ENCODE measurements around the gene CATSPERD. TPM values are rescaled to one million over a fixed set of nuclear protein-coding genes. Genes with fewer than 3 reads are reported as not detected.

The CATSPERD gene
- total RNA-seq, 2 donors from 2014 or later: 0.41 TPM; not detected in 1

GRCh38 chr19:5711025-5711424 is 9.4 kb upstream of the CATSPERD start:
- Histone ChIP-seq H3K36me3 (peaks cover 48% of the 10 kb centered on the region), H3K4me1 (ENCODE audit: control insufficient read depth in 1 of 2, low read depth in 2 of 2) (no peaks in the 10 kb centered on the region), H3K9me3 (no peaks in the 10 kb centered on the region), H3K4me3 (no peak overlapping the region), H3K27ac (no peak overlapping the region), H3K27me3 (replicated peaks; ENCODE audit: insufficient read depth) (no peaks in the 10 kb centered on the region)
- no peak for ATAC-seq (ENCODE audit: insufficient number of reproducible peaks, low FRiP score, low read depth)
- TF ChIP-seq CTCF (IDR thresholded peaks at IDR 0.05): no peak
- DNase-seq (ENCODE audit: low spot score): no peak

- no peak for ATAC-seq (ENCODE audit: insufficient number of reproducible peaks, low FRiP score, low read depth)
- peaks cover 42% of the 10 kb centered on the region for H3K36me3 ChIP-seq
- H3K27ac ChIP-seq: no peak overlapping the region
- H3K27me3 ChIP-seq (replicated peaks; ENCODE audit: insufficient read depth): no peaks in the 10 kb centered on the region
- no peaks in the 10 kb centered on the region for H3K9me3 ChIP-seq
- H3K4me3 ChIP-seq: no peak overlapping the region
- no peaks in the 10 kb centered on the region for H3K4me1 ChIP-seq (ENCODE audit: control insufficient read depth in 1 of 2, low read depth in 2 of 2)
- TF ChIP-seq CTCF (IDR thresholded peaks at IDR 0.05): no peak
- no peak for DNase-seq (ENCODE audit: low spot score)
These were observed 8.7 kb upstream of the CATSPERD start for GRCh38 chr19:5711713-5712161.

GRCh38 chr19:5713228-5713627 is 7.2 kb upstream of the CATSPERD start:
- Histone ChIP-seq H3K27me3 (replicated peaks; ENCODE audit: insufficient read depth) (no peaks in the 10 kb centered on the region), H3K4me1 (ENCODE audit: control insufficient read depth in 1 of 2, low read depth in 2 of 2) (peaks cover 3 to 5% of the 10 kb centered on the region in 2 donors), H3K27ac (no peak overlapping the region), H3K4me3 (no peak overlapping the region), H3K36me3 (peaks cover 30% of the 10 kb centered on the region), H3K9me3 (no peaks in the 10 kb centered on the region)
- no peak for DNase-seq (ENCODE audit: low spot score)
- no peak for ATAC-seq (ENCODE audit: insufficient number of reproducible peaks, low FRiP score, low read depth)
- no peak for TF ChIP-seq CTCF (IDR thresholded peaks at IDR 0.05)

GRCh38 chr19:5714816-5715215 is 5.6 kb upstream of the CATSPERD start:
- DNase-seq (ENCODE audit: low spot score) (no peak), ATAC-seq (ENCODE audit: insufficient number of reproducible peaks, low FRiP score, low read depth) (no peak)
- Histone ChIP-seq H3K27me3 (replicated peaks; ENCODE audit: insufficient read depth) (no peaks in the 10 kb centered on the region), H3K9me3 (no peaks in the 10 kb centered on the region), H3K4me1 (ENCODE audit: control insufficient read depth in 1 of 2, low read depth in 2 of 2) (peaks cover 11 to 19% of the 10 kb centered on the region in 2 donors), H3K4me3 (no peak overlapping the region), H3K27ac (no peak overlapping the region), H3K36me3 (peaks cover 30% of the 10 kb centered on the region)
- TF ChIP-seq CTCF (IDR thresholded peaks at IDR 0.05): no peak

GRCh38 chr19:5717215-5717935 is 3.1 kb upstream of the CATSPERD start:
- Histone ChIP-seq H3K9me3 (no peaks in the 10 kb centered on the region), H3K4me3 (no peak overlapping the region), H3K4me1 (ENCODE audit: control insufficient read depth in 1 of 2, low read depth in 2 of 2) (peaks cover 11 to 19% of the 10 kb centered on the region in 2 donors), H3K27me3 (replicated peaks; ENCODE audit: insufficient read depth) (no peaks in the 10 kb centered on the region), H3K27ac (no peak overlapping the region), H3K36me3 (peaks cover 9% of the 10 kb centered on the region)
- no peak for DNase-seq (ENCODE audit: low spot score)
- ATAC-seq (ENCODE audit: insufficient number of reproducible peaks, low FRiP score, low read depth): no peak
- TF ChIP-seq CTCF (IDR thresholded peaks at IDR 0.05): no peak

Measured in thoracic aorta (tissue), 2 donors.